ENCODE measurements around the gene MAGI1.
A peak's percentile ranks its signal among the peaks of the same experiment; 100 is the strongest.

Gene MAGI1

DNA sequence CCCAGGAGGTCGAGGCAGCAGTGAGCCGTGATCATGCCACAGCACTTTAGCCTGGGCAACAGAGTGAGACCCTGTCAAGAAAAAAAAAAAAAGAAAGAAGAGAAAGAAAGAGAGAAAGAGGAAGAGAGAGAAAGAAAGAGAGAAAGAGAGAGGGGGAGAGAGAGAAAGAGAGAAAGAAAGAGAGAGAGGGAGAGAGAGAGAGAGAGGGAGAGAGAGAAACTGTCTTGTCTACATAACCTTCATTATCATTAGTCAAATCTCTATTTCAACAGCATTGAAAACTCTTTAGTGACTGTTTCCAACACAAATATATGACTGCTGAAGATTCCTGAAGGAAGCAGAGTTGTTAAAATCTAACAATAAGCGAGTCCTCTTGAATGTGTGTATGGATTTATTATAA lies 304.3 kb downstream of the MAGI1 start:
- Histone ChIP-seq H3K4me2 (ENCODE audit: low read depth, low read length, poor library complexity, severe bottlenecking) (no peak overlapping the region), H3K79me2 (ENCODE audit: insufficient read depth, low read length) (no peaks in the 10 kb centered on the region), H3F3A (ENCODE audit: low read depth) (no peaks in the 10 kb centered on the region), H4K20me1 (ENCODE audit: insufficient read depth, low read length, poor library complexity, severe bottlenecking) (no peaks in the 10 kb centered on the region), H3K4me1 (ENCODE audit: insufficient read depth, low read length, poor library complexity, severe bottlenecking) (peaks cover 4% of the 10 kb centered on the region), H3K27me3 (ENCODE audit: insufficient read depth, low read length, poor library complexity, severe bottlenecking) (no peaks in the 10 kb centered on the region), H3K36me3 (ENCODE audit: insufficient read depth, low read length) (no peaks in the 10 kb centered on the region), H2AFZ (ENCODE audit: low read length) (no peak overlapping the region), H3K9ac (ENCODE audit: low read depth, low read length, poor library complexity, severe bottlenecking) (no peak overlapping the region), H3K9me3 (ENCODE audit: insufficient read depth, low read depth, low read length) (no peaks in the 10 kb centered on the region), H3K4me3 (ENCODE audit: low read length, poor library complexity, severe bottlenecking) (no peak overlapping the region), H3K9me2 (replicated peaks; ENCODE audit: low read depth, low read length) (no peaks in the 10 kb centered on the region)
- TF ChIP-seq, protein P1, sequence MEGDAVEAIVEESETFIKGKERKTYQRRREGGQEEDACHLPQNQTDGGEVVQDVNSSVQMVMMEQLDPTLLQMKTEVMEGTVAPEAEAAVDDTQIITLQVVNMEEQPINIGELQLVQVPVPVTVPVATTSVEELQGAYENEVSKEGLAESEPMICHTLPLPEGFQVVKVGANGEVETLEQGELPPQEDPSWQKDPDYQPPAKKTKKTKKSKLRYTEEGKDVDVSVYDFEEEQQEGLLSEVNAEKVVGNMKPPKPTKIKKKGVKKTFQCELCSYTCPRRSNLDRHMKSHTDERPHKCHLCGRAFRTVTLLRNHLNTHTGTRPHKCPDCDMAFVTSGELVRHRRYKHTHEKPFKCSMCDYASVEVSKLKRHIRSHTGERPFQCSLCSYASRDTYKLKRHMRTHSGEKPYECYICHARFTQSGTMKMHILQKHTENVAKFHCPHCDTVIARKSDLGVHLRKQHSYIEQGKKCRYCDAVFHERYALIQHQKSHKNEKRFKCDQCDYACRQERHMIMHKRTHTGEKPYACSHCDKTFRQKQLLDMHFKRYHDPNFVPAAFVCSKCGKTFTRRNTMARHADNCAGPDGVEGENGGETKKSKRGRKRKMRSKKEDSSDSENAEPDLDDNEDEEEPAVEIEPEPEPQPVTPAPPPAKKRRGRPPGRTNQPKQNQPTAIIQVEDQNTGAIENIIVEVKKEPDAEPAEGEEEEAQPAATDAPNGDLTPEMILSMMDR (conservative IDR thresholded peaks at IDR 0.05; ENCODE audit: low read length), result no peak
- no peak for TF ChIP-seq EZH2phosphoT487 (IDR thresholded peaks at IDR 0.05; ENCODE audit: borderline replicate concordance)

DNA sequence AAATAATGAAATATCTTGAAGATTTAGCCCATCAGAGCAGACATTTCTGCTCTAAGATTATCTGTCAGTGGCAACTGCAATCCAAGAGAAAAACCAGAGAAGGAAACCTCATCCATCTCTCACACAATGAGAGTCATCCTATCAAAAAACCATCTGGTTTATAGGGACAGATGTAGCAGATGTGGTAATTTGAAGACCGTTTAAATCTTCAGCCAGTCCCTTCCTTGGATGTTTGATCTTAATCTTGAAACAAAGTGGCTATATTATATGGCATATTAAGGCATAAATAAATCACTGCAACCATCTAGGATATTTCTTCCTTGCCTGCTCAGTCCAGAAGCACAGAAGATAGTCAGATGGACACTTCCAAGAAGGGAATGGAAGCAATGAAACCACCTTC lies 305.3 kb downstream of the MAGI1 start:
- H3K4me3 ChIP-seq (ENCODE audit: low read length, poor library complexity, severe bottlenecking), result no peak overlapping the region
- no peak overlapping the region for H2AFZ ChIP-seq (ENCODE audit: low read length)
- H3K36me3 ChIP-seq (ENCODE audit: insufficient read depth, low read length), result no peaks in the 10 kb centered on the region
- no peak overlapping the region for H3K4me2 ChIP-seq (ENCODE audit: low read depth, low read length, poor library complexity, severe bottlenecking)
- H3K4me1 ChIP-seq (ENCODE audit: insufficient read depth, low read length, poor library complexity, severe bottlenecking), result peaks cover 4% of the 10 kb centered on the region
- no peak overlapping the region for H3K9ac ChIP-seq (ENCODE audit: low read depth, low read length, poor library complexity, severe bottlenecking)
- no peaks in the 10 kb centered on the region for H3K79me2 ChIP-seq (ENCODE audit: insufficient read depth, low read length)
- no peaks in the 10 kb centered on the region for H3K9me2 ChIP-seq (replicated peaks; ENCODE audit: low read depth, low read length)
- no peaks in the 10 kb centered on the region for H3K9me3 ChIP-seq (ENCODE audit: insufficient read depth, low read depth, low read length)
- H3K27me3 ChIP-seq (ENCODE audit: insufficient read depth, low read length, poor library complexity, severe bottlenecking), result no peaks in the 10 kb centered on the region
- TF ChIP-seq EZH2phosphoT487 (IDR thresholded peaks at IDR 0.05; ENCODE audit: borderline replicate concordance), result no peak
- TF ChIP-seq, protein P1 (conservative IDR thresholded peaks at IDR 0.05; ENCODE audit: low read length), result no peak
- H3F3A ChIP-seq (ENCODE audit: low read depth), result no peaks in the 10 kb centered on the region
- no peaks in the 10 kb centered on the region for H4K20me1 ChIP-seq (ENCODE audit: insufficient read depth, low read length, poor library complexity, severe bottlenecking)

DNA sequence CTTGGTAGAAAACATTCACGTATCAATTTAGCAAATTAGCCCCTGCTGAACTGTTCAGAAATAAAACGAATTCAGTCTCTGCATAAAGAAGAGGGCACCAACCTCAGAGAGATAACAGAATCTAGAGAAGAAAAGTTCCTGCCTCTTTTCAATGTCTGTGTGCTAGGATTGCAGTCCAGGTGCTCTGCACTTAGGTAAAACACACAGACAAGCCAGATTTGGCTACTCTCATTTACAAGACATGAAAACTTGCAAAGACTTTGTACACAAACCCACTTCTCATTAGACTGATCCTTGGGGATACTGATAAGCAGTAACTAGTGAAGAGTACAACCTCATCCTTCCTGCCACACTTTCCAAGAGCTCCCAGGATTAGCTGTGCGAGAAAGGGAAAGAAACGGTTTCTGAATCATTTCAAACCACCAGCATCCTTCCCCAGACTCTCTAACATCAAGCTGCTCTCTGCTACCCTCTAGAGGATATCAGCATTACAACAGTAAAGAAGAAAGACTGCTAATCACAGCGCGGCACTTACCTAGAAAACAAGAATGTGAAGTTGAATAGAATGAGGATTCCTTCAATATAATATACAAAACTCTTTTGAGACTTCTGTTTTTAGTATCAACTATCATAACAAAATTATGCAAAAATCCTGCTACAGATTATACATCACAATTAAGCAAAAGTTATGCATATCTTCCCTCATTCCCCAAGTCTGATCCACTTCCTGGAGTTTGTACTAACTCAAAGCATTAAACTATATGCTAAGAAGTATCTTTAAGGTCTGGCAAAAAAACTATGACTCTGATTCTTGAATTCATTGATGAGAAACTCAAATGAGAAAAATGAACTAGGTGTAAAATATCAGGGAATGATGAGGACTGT lies 306.4 kb downstream of the MAGI1 start:
- H3K27me3 ChIP-seq (ENCODE audit: insufficient read depth, low read length, poor library complexity, severe bottlenecking), result no peaks in the 10 kb centered on the region
- no peaks in the 10 kb centered on the region for H4K20me1 ChIP-seq (ENCODE audit: insufficient read depth, low read length, poor library complexity, severe bottlenecking)
- no peaks in the 10 kb centered on the region for H3F3A ChIP-seq (ENCODE audit: low read depth)
- H3K9me3 ChIP-seq (ENCODE audit: insufficient read depth, low read depth, low read length), result no peaks in the 10 kb centered on the region
- TF ChIP-seq, protein P1 (conservative IDR thresholded peaks at IDR 0.05; ENCODE audit: low read length), result peak; percentile 87
- no peak for TF ChIP-seq EZH2phosphoT487 (IDR thresholded peaks at IDR 0.05; ENCODE audit: borderline replicate concordance)
- peaks cover 4% of the 10 kb centered on the region for H3K4me1 ChIP-seq (ENCODE audit: insufficient read depth, low read length, poor library complexity, severe bottlenecking)
- H3K79me2 ChIP-seq (ENCODE audit: insufficient read depth, low read length), result no peaks in the 10 kb centered on the region
- H3K9ac ChIP-seq (ENCODE audit: low read depth, low read length, poor library complexity, severe bottlenecking), result no peak overlapping the region
- peak overlapping the region; percentile 44 for H3K4me3 ChIP-seq (ENCODE audit: low read length, poor library complexity, severe bottlenecking)
- no peak overlapping the region for H2AFZ ChIP-seq (ENCODE audit: low read length)
- no peaks in the 10 kb centered on the region for H3K36me3 ChIP-seq (ENCODE audit: insufficient read depth, low read length)
- H3K4me2 ChIP-seq (ENCODE audit: low read depth, low read length, poor library complexity, severe bottlenecking), result peak overlapping the region; percentile 43
- H3K9me2 ChIP-seq (replicated peaks; ENCODE audit: low read depth, low read length), result no peaks in the 10 kb centered on the region

Measured in Loucy (cell line).